Activated T-helper 2 cell treated with anti-CD3 and anti-CD28 coated beads, Interferon-gamma antibody, Interleukin-2, Interleukin-4, amounts not matched to agents 10 μg/mL and 5 μg/mL and 100 μg/mL, durations not matched to agents 14 hours and 24 hours and 36 hours (primary cell): Measurements from ENCODE around the gene CIDEB. TPM values are rescaled to one million over a fixed set of nuclear protein-coding genes. Genes with fewer than 3 reads are reported as not detected.
"Not testable (repeated sequence)": the region's sequence is repeated elsewhere in the genome, so short reads cannot be mapped to it uniquely, and the experiment has no call there.

Experiments
- DNase-seq: peaks from one replicate; pipeline ENCODE4 v3.0.0; 2021; ENCODE audit warnings: low spot score
- H3K27ac Mint-ChIP-seq: one replicate; pipeline ENCODE4 v1.8.0; 2021; ENCODE audit warnings: mixed read lengths
- H3K27me3 Mint-ChIP-seq: one replicate; pipeline ENCODE4 v1.8.0; 2021; ENCODE audit warnings: low read depth, mixed read lengths
- H3K36me3 Mint-ChIP-seq: one replicate; pipeline ENCODE4 v1.8.0; 2021; ENCODE audit warnings: low read depth, mixed read lengths
- H3K4me1 Mint-ChIP-seq: one replicate; pipeline ENCODE4 v1.8.0; 2021; ENCODE audit warnings: low read depth, mixed read lengths
- H3K4me3 Mint-ChIP-seq: one replicate; pipeline ENCODE4 v1.8.0; 2021; ENCODE audit warnings: low read depth, mild to moderate bottlenecking, moderate library complexity, mixed read lengths
- H3K9me3 Mint-ChIP-seq: one replicate; pipeline ENCODE4 v1.8.0; 2021; ENCODE audit warnings: mixed read lengths
- intact Hi-C: fragments of 100-400 bp; cut with micrococcal nuclease; formaldehyde crosslinking; loops from one replicate; pipeline ENCODE4 v1.15.1; 2023
- total RNA-seq: library from RNA; stranded (reverse); gene quantifications from 2 replicates; pipeline ENCODE4 v1.2.3, GENCODE V29; 2022

The CIDEB gene
- total RNA-seq, 1 donor from 2014 or later: 19.6 TPM

GRCh38 chr14:24329073-24329663 is 21.4 kb upstream of the CIDEB start:
- peaks cover 17% of the 10 kb centered on the region for H3K27me3 Mint-ChIP-seq
- intact Hi-C loops: no loop called here
- peaks cover 38% of the 10 kb centered on the region for H3K4me1 Mint-ChIP-seq
- H3K4me3 Mint-ChIP-seq: no peak overlapping the region
- H3K9me3 Mint-ChIP-seq: no peaks in the 10 kb centered on the region
- DNase-seq: no peak
- H3K36me3 Mint-ChIP-seq: no peaks in the 10 kb centered on the region
- H3K27ac Mint-ChIP-seq: no peak overlapping the region

- H3K4me3 Mint-ChIP-seq, H3K36me3 Mint-ChIP-seq, DNase-seq, intact Hi-C loops, H3K27ac Mint-ChIP-seq, H3K9me3 Mint-ChIP-seq: not testable (repeated sequence)
- Mint-ChIP-seq H3K27me3 (peaks cover 16% of the 10 kb centered on the region), H3K4me1 (peaks cover 34% of the 10 kb centered on the region)
These were observed 20.1 kb upstream of the CIDEB start for GRCh38 chr14:24327914-24328313.

DNA sequence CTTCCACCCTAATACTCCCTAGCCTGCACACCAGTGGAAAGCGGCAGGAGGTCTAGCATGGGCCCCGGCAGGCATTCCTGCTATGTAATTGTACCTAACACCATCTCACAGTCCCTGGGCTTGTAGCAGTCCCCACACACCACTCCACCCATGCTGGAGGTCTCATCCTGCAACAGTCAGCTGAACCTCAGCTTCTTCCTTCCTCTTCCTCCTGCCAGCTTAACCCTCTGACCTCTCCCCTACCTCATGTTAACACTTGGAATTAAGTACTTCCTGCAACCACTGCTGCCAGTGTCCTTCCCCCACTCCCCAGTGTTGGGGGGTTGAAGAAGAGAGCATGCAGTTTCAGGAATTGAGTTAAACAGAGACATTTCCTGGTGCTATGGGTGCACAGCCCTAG is 19.5 kb upstream of the CIDEB start:
- Mint-ChIP-seq H3K9me3 (no peaks in the 10 kb centered on the region), H3K4me3 (no peak overlapping the region), H3K36me3 (no peaks in the 10 kb centered on the region), H3K27ac (no peak overlapping the region), H3K27me3 (peaks cover 13% of the 10 kb centered on the region), H3K4me1 (peaks cover 31% of the 10 kb centered on the region)
- no peak for DNase-seq
- intact Hi-C loops: no loop called here

DNA sequence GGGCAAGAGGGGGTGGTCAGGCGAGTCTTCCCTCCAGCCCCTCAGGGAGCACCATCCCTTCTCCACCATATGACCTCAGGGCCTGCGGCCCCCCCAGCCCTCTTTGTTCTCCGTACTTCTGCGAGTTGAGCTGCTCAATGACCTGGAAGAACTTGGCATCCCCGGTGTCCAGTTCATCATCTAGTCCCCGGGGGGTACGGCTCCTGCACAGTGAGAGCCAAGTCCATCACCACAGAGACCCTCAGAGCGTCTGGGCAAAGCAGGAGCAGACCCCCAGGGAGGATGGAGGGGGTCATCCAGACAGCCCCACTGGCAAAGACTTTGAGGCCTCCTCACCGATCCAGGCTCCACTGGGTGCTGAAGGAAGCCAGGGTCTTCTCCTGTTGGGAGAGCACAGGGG is 18.2 kb upstream of the CIDEB start:
- H3K4me3 Mint-ChIP-seq: no peak overlapping the region
- no peak overlapping the region for H3K27ac Mint-ChIP-seq
- peaks cover 7% of the 10 kb centered on the region for H3K27me3 Mint-ChIP-seq
- no peak for DNase-seq
- intact Hi-C loops: no loop called here
- H3K36me3 Mint-ChIP-seq: no peaks in the 10 kb centered on the region
- H3K4me1 Mint-ChIP-seq: peaks cover 27% of the 10 kb centered on the region
- no peaks in the 10 kb centered on the region for H3K9me3 Mint-ChIP-seq

DNA sequence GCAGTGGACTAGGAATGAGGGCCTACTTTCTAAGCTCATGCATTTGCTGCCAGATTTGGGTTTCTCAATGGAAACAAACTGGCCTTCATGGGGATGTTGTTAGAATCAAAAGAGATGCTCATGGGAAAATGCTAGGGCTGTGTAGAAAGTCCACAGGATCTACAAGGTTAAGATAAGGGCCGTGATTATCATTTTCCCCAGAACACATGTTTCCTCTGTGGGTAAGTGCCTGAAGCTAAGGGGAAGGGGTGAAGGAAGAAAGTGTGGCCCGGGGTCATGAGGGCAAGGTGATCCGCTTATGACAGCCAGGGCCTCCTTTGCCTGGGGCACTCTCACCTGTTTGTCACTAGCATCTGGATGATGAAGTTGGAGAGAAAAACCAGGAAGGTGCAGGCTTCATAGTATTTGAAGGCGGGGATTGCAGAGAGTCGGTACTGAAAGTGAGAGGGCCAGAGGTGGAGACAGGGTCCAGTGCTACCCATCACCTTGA is 17.3 kb upstream of the CIDEB start:
- Mint-ChIP-seq H3K4me3 (no peak overlapping the region), H3K27ac (no peak overlapping the region), H3K27me3 (peaks cover 4% of the 10 kb centered on the region), H3K9me3 (no peaks in the 10 kb centered on the region), H3K4me1 (peaks cover 25% of the 10 kb centered on the region), H3K36me3 (no peaks in the 10 kb centered on the region)
- DNase-seq: no peak
- intact Hi-C loops: no loop called here

DNA sequence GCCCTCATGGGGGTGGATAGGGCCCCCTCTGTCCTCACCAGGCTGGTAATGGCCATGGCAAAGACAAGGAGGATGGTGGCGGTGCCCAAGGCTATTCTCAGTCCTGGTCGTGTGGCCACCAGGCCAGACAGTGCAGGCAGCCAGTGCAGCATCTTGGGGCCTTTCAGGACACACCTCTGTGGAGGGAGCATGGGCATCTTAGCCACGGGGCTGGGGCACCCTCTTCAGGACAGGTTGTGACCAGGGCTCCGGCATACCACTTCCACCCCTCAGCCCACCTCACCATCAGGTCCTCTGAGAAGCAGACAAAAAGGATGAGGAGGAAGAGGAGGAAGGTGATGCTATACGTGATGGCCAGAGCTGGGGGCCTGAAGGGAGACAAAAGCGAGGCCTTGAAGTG is 16.2 kb upstream of the CIDEB start:
- Mint-ChIP-seq H3K27me3 (peaks cover 11% of the 10 kb centered on the region), H3K36me3 (no peaks in the 10 kb centered on the region), H3K9me3 (no peaks in the 10 kb centered on the region), H3K4me3 (no peak overlapping the region), H3K4me1 (peaks cover 16% of the 10 kb centered on the region), H3K27ac (no peak overlapping the region)
- intact Hi-C loops: no loop called here
- no peak for DNase-seq

DNA sequence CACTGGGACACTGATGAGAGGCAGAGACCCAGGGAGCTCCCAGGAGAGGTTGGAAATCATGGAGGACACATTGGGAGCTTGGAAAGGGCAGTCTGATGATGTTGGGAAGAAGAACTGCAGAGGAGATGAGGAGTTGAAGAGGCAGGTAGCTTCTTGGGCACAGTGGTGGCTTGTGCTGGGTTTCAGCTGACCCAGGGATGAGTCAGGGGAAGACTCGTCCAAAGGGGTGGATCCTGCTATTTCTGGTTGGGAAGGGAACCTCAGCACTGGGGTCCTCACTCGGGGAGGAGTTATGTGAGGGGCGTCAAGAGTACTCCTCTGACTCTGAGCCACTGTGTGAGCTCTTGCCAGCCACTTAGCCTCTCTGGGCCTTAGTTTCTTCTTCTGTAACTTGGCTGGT is 15.6 kb upstream of the CIDEB start:
- peaks cover 11% of the 10 kb centered on the region for H3K27me3 Mint-ChIP-seq
- H3K27ac Mint-ChIP-seq: no peak overlapping the region
- H3K4me3 Mint-ChIP-seq: no peak overlapping the region
- no peaks in the 10 kb centered on the region for H3K9me3 Mint-ChIP-seq
- DNase-seq: no peak
- intact Hi-C loops: no loop called here
- H3K36me3 Mint-ChIP-seq: no peaks in the 10 kb centered on the region
- H3K4me1 Mint-ChIP-seq: peaks cover 9% of the 10 kb centered on the region

- intact Hi-C loops: no loop called here
- Mint-ChIP-seq H3K27me3 (peaks cover 11% of the 10 kb centered on the region), H3K4me3 (no peak overlapping the region), H3K36me3 (no peaks in the 10 kb centered on the region), H3K27ac (no peak overlapping the region), H3K9me3 (no peaks in the 10 kb centered on the region), H3K4me1 (peaks cover 12% of the 10 kb centered on the region)
- no peak for DNase-seq
These were observed 14.9 kb upstream of the CIDEB start for GRCh38 chr14:24322672-24323071.

DNA sequence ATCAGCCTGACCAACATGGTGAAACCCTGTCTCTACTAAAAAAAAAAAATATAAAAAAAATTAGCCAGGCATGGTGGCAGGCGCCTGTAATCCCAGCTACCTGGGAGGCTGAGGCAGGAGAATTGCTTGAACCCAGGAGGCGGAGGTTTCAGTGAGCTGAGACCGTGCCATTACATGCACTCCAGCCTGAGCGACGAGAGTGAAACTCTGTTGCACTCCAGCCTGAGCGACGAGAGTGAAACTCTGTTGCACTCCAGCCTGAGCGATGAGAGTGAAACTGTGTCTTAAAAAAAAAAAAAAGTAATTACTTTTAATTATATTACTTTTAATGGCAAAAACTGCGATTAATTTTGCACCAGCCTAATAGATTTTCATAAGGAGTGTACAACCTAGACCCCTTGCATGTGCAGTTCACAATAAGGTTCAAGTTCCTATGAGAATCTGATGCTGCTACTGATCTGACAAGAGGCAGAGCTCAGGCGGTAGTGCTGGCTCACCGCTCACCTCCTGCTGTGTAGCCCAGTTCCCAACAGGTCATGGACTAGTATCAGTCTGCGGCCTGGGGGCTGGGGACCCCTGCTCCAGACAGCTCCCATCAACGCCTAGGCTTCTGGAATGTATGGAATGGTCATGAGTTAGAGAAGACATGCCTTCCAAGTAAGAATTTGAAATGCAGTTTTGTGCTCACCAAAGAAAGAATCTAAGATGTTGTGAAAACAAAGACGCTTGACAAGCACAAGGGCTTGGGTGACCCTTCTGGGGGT is 13.6 kb upstream of the CIDEB start:
- Mint-ChIP-seq H3K9me3 (no peaks in the 10 kb centered on the region), H3K27ac (no peak overlapping the region), H3K4me3 (no peak overlapping the region), H3K27me3 (peaks cover 11% of the 10 kb centered on the region), H3K36me3 (peaks cover 3% of the 10 kb centered on the region), H3K4me1 (peaks cover 15% of the 10 kb centered on the region)
- no peak for DNase-seq
- intact Hi-C loops: no loop called here

DNA sequence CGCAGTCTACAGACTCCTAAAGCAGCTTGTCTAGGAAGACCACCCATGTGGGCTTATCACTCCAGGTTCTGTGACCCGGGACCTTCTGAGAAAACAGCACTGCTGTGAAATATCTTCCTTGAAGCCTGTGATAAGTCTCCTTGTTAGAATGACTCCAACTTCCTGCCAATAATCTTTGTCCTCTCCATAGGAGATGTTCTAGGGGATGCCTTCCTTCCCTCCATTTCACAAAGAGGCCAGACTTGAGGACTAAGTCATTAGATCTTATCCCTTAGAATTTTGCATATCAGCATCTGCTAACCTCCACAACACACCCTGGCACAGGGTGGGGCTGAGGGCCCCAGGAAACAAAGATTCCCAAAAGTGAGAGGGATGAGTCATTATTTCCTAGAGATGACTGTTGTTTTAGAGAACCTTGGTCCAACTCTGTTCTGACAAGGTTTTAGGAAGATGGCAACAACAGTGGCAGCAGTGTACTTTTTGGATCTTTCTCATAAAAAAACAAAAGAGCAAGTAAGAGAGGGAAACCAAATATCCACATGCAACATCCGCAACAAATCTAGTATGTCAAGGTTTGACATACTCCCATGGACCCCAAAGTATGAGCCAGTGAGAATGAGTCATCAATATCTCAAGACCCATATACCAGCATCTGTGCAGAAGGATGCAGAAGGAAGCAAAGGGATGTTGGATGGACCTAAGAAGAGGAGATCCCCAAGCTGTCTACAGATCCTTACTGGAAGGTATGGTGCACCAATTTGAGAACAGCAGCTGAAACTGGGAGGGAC is 9.6 kb upstream of the CIDEB start:
- peaks cover 11% of the 10 kb centered on the region for H3K27me3 Mint-ChIP-seq
- H3K27ac Mint-ChIP-seq: peak overlapping the region; percentile 16
- H3K36me3 Mint-ChIP-seq: peaks cover 26% of the 10 kb centered on the region
- DNase-seq: no peak
- no peaks in the 10 kb centered on the region for H3K9me3 Mint-ChIP-seq
- peaks cover 37% of the 10 kb centered on the region for H3K4me1 Mint-ChIP-seq
- intact Hi-C loops: no loop called here
- H3K4me3 Mint-ChIP-seq: no peak overlapping the region

DNA sequence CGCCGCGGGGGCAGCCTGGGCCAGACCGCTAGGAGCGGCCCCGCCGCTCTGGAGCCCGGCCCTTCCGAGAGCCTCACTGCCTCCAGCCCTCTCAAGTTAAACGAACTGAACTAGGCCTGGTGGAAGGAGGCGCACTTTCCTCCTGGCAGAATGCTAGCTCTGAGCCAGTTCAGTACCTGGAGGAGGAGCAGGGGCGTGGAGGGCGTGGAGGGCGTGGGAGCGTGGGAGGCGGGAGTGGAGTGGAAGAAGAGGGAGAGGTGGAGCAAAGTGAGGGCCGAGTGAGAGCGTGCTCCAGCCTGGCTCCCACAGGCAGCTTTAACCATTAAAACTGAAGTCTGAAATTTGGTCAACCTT is 8.8 kb upstream of the CIDEB start:
- Mint-ChIP-seq H3K4me1 (peaks cover 45% of the 10 kb centered on the region), H3K27ac (no peak overlapping the region), H3K36me3 (peaks cover 30% of the 10 kb centered on the region), H3K27me3 (peaks cover 11% of the 10 kb centered on the region), H3K4me3 (no peak overlapping the region), H3K9me3 (no peaks in the 10 kb centered on the region)
- DNase-seq: no peak
- intact Hi-C loops: no loop called here

DNA sequence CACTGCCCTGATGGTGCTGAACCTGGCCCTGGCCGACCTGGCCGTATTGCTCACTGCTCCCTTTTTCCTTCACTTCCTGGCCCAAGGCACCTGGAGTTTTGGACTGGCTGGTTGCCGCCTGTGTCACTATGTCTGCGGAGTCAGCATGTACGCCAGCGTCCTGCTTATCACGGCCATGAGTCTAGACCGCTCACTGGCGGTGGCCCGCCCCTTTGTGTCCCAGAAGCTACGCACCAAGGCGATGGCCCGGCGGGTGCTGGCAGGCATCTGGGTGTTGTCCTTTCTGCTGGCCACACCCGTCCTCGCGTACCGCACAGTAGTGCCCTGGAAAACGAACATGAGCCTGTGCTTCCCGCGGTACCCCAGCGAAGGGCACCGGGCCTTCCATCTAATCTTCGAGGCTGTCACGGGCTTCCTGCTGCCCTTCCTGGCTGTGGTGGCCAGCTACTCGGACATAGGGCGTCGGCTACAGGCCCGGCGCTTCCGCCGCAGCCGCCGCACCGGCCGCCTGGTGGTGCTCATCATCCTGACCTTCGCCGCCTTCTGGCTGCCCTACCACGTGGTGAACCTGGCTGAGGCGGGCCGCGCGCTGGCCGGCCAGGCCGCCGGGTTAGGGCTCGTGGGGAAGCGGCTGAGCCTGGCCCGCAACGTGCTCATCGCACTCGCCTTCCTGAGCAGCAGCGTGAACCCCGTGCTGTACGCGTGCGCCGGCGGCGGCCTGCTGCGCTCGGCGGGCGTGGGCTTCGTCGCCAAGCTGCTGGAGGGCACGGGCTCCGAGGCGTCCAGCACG is 8.2 kb upstream of the CIDEB start:
- H3K27ac Mint-ChIP-seq: no peak overlapping the region
- DNase-seq: no peak
- H3K36me3 Mint-ChIP-seq: peaks cover 30% of the 10 kb centered on the region
- H3K27me3 Mint-ChIP-seq: peaks cover 11% of the 10 kb centered on the region
- no peak overlapping the region for H3K4me3 Mint-ChIP-seq
- peaks cover 45% of the 10 kb centered on the region for H3K4me1 Mint-ChIP-seq
- intact Hi-C loops: loop anchor here (2.0 kb wide), 1 partner anchor 17 kb away; no protein-coding TSS in a partner anchor
- no peaks in the 10 kb centered on the region for H3K9me3 Mint-ChIP-seq
